ENCODE data around the gene SLC25A43.
"Not testable (repeated sequence)": the region's sequence is repeated elsewhere in the genome, so short reads cannot be mapped to it uniquely, and the experiment has no call there.

SLC25A43 gene

GRCh38 chrX:119398974-119399771 is at the start of gene SLC25A43:
Gene SLC25A43 (plus strand): TSS chrX:119399336. CDS start chrX:119399404, 68 bp downstream.
- no peak for FAIRE-seq

GRCh38 chrX:119359618-119360382 is 39.3 kb upstream of the SLC25A43 start:
- no peak for FAIRE-seq

- not testable (repeated sequence) for FAIRE-seq
Observed at GRCh38 chrX:119361451-119361850, 37.7 kb upstream of the SLC25A43 start.

GRCh38 chrX:119362074-119362473 is 37.1 kb upstream of the SLC25A43 start:
- not testable (repeated sequence) for FAIRE-seq

- no peak for FAIRE-seq
Observed at GRCh38 chrX:119363391-119363790, 35.7 kb upstream of the SLC25A43 start.

GRCh38 chrX:119371861-119372260 is 27.3 kb upstream of the SLC25A43 start:
- not testable (repeated sequence) for FAIRE-seq

GRCh38 chrX:119374736-119375135 is 24.4 kb upstream of the SLC25A43 start:
- FAIRE-seq, result no peak

GRCh38 chrX:119375561-119375960 is 23.6 kb upstream of the SLC25A43 start:
- FAIRE-seq, result no peak

- FAIRE-seq, result no peak
Observed at GRCh38 chrX:119376312-119376711, 22.8 kb upstream of the SLC25A43 start.

GRCh38 chrX:119381349-119381944 is 17.7 kb upstream of the SLC25A43 start:
- no peak for FAIRE-seq

GRCh38 chrX:119382606-119383005 is 16.5 kb upstream of the SLC25A43 start:
- FAIRE-seq, result no peak

- not testable (repeated sequence) for FAIRE-seq
Observed at GRCh38 chrX:119386685-119387084, 12.5 kb upstream of the SLC25A43 start.

- FAIRE-seq, result not testable (repeated sequence)
Observed at GRCh38 chrX:119387426-119387825, 11.7 kb upstream of the SLC25A43 start.

- no peak for FAIRE-seq
Observed at GRCh38 chrX:119389214-119389613, 9.9 kb upstream of the SLC25A43 start.

- FAIRE-seq, result no peak
Observed at GRCh38 chrX:119389871-119390501, 9.2 kb upstream of the SLC25A43 start.

- no peak for FAIRE-seq
Observed at GRCh38 chrX:119391279-119391678, 7.9 kb upstream of the SLC25A43 start.

- no peak for FAIRE-seq
Observed at GRCh38 chrX:119393144-119393543, 6.0 kb upstream of the SLC25A43 start.

- no peak for FAIRE-seq
Observed at GRCh38 chrX:119398587-119398973, 556 bp upstream of the SLC25A43 start.

- no peak for FAIRE-seq
Observed at GRCh38 chrX:119399772-119400101, 601 bp downstream of the SLC25A43 start.

- FAIRE-seq, result no peak
Observed at GRCh38 chrX:119401569-119401968, 2.4 kb downstream of the SLC25A43 start.

GRCh38 chrX:119402588-119402987 is 3.5 kb downstream of the SLC25A43 start:
- FAIRE-seq, result no peak

GRCh38 chrX:119406776-119407175 is 7.6 kb downstream of the SLC25A43 start:
- FAIRE-seq, result no peak

- FAIRE-seq, result no peak
Observed at GRCh38 chrX:119407681-119408080, 8.5 kb downstream of the SLC25A43 start.
